GM12892 (cell line): ENCODE results near the gene KDM6B.

Source experiments
- POLR2AphosphoS5 ChIP-seq: IDR thresholded peaks from 2 replicates; pipeline ENCODE4 v1.6.1; 2011; ENCODE audit warnings: low read depth, low read length, control low read depth
- TAF1 ChIP-seq: IDR thresholded peaks from 2 replicates; pipeline ENCODE4 v1.6.1; 2011; ENCODE audit warnings: low read depth, mild to moderate bottlenecking, control low read depth, low read length, borderline replicate concordance

DNA sequence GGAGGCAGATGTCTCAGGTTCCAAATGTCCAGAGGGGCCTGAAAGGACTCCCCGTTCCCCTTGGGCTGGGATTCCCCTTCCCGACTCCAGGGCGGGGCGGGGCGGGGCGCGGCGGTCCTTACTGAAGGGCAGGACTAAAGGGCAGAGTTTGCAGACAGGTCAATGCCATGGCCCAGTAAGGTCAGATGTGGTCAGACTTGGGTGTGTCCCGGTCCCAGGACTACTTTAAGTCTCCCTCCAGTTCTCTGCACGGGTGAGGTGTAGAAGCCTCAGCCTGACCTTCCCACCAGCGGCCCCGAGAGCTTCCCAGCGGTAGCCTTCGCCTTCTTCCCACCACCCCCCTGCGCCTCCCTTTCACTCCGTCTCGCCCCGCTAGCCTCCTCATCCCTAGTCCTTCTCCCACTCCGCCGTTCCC is 532 bp downstream of the KDM6B start:
- no peak for TF ChIP-seq POLR2AphosphoS5
- TF ChIP-seq TAF1: no peak
